GM19468 (cell line): ENCODE results near the gene UCN2.
"Not testable (repeated sequence)": the region's sequence is repeated elsewhere in the genome, so short reads cannot be mapped to it uniquely, and the experiment has no call there.

ENCODE experiments used
- ATAC-seq: cut with Tn5 transposase; IDR thresholded peaks from one replicate; pipeline ENCODE4 v1.9.1; 2021; ENCODE audit warnings: mild to moderate bottlenecking, moderate library complexity, moderate number of reproducible peaks; ENCODE audit not compliant: unreplicated experiment; ENCODE audit errors: extremely low read depth

Gene UCN2

GRCh38 chr3:48564667-48565066, 1.1 kb upstream of the UCN2 start:
- ATAC-seq: no peak

GRCh38 chr3:48564022-48564421, 441 bp upstream of the UCN2 start:
- ATAC-seq: no peak

- no peak for ATAC-seq
Observed at GRCh38 chr3:48562367-48563095, 1.1 kb downstream of the UCN2 start.

GRCh38 chr3:48561045-48561736, 2.4 kb downstream of the UCN2 start:
- no peak for ATAC-seq

- no peak for ATAC-seq
Observed at GRCh38 chr3:48560648-48561018, 2.9 kb downstream of the UCN2 start.

GRCh38 chr3:48558493-48559134, 5.0 kb downstream of the UCN2 start:
- no peak for ATAC-seq

GRCh38 chr3:48556796-48557626, 6.6 kb downstream of the UCN2 start, which contains the start of gene PFKFB4:
Gene PFKFB4, minus strand, starts transcription at chr3:48556803. Its CDS starts 26 bp downstream, at chr3:48556777.
- peak; percentile 55 for ATAC-seq

- no peak for ATAC-seq
Observed at GRCh38 chr3:48555949-48556795, 7.4 kb downstream of the UCN2 start.

GRCh38 chr3:48555231-48555948, 8.2 kb downstream of the UCN2 start:
- ATAC-seq: no peak

GRCh38 chr3:48553886-48554845, 9.4 kb downstream of the UCN2 start:
- no peak for ATAC-seq

GRCh38 chr3:48553361-48553760, 10.2 kb downstream of the UCN2 start:
- no peak for ATAC-seq

- no peak for ATAC-seq
Observed at GRCh38 chr3:48552111-48552951, 11.2 kb downstream of the UCN2 start.

GRCh38 chr3:48551651-48552050, 11.9 kb downstream of the UCN2 start:
- not testable (repeated sequence) for ATAC-seq

GRCh38 chr3:48548729-48549705, 14.6 kb downstream of the UCN2 start:
- no peak for ATAC-seq

GRCh38 chr3:48548126-48548525, 15.5 kb downstream of the UCN2 start:
- no peak for ATAC-seq
